ENCODE results near the gene SPDYE8. TPM values are rescaled to one million over a fixed set of nuclear protein-coding genes. Genes with fewer than 3 reads are reported as not detected.
"Not testable (repeated sequence)": the region's sequence is repeated elsewhere in the genome, so short reads cannot be mapped to it uniquely, and the experiment has no call there.

SPDYE8 gene
- total and polyA plus RNA-seq, 2 donors (not counting 1 experiment from before 2014, with no cell fraction given) = not detected

- H3K4me2 ChIP-seq (replicated peaks; ENCODE audit: low read depth, low read length, poor library complexity, severe bottlenecking) = peak overlapping the region; percentile 37
- peak overlapping the region; percentile 52 to 82 for H3K27ac ChIP-seq (ENCODE audit: low read length in 2 of 2)
- H3K27me3 Mint-ChIP-seq; H3K9me3 ChIP-seq (ENCODE audit: control extremely low read depth in 1 of 3, control insufficient read depth in 2 of 3, insufficient read depth in 1 of 3, low read length in 2 of 3); H3K4me1 Mint-ChIP-seq; CTCF ChIA-PET; H4K20me1 ChIP-seq (ENCODE audit: control insufficient read depth, insufficient read depth, low read length, poor library complexity, severe bottlenecking); H3K4me1 ChIP-seq (ENCODE audit: control insufficient read depth in 2 of 2, insufficient read depth in 2 of 2, low read length in 2 of 2); H3K79me2 ChIP-seq (ENCODE audit: control insufficient read depth, insufficient read depth, low read length); H3K36me3 ChIP-seq (replicated peaks in 1 of 2; ENCODE audit: control extremely low read depth in 1 of 2, control insufficient read depth in 1 of 2, extremely low read depth in 1 of 2, insufficient read depth in 2 of 2, low read length in 1 of 2); POLR2A ChIA-PET; intact Hi-C loops (cut with micrococcal nuclease); DNase-seq; H3K27me3 ChIP-seq (replicated peaks in 1 of 4; ENCODE audit: control extremely low read depth in 1 of 4, control insufficient read depth in 3 of 4, insufficient read depth in 4 of 4, low read length in 3 of 4); H3K9me3 Mint-ChIP-seq (ENCODE audit: insufficient read depth): not testable (repeated sequence)
- H2AFZ ChIP-seq (ENCODE audit: insufficient read depth, low read depth, low read length, poor library complexity, severe bottlenecking) = peak overlapping the region; percentile 76
- peak overlapping the region; percentile 64 for H3K9ac ChIP-seq (ENCODE audit: low read length)
- peak overlapping the region; percentile 41 to 62 (median 57) for H3K4me3 ChIP-seq (ENCODE audit: control extremely low read depth in 1 of 5, extremely low read depth in 1 of 5, insufficient read depth in 1 of 5, low read depth in 2 of 5, low read length in 4 of 5)
- H3K4me3 Mint-ChIP-seq = peak overlapping the region; percentile 97
- H3K27ac Mint-ChIP-seq = peak overlapping the region; percentile 98
- WGBS (ENCODE audit: insufficient coverage) = under 1% methylated on average over 22 of the region's 66 CpGs
- peak; percentile 83 for ATAC-seq (ENCODE audit: low read depth)
Observed at GRCh38 chr7:73005693-73006447, 23.7 kb downstream of the SPDYE8 start.

GRCh38 chr7:73005356-73005692 lies 24.2 kb downstream of the SPDYE8 start:
- H3K27ac ChIP-seq (ENCODE audit: low read length in 2 of 2) = peak overlapping the region; percentile 52 to 82

GRCh38 chr7:72997887-72998468 lies 31.6 kb downstream of the SPDYE8 start:
- H2AFZ ChIP-seq (ENCODE audit: insufficient read depth, low read depth, low read length, poor library complexity, severe bottlenecking); H3K27ac ChIP-seq (ENCODE audit: low read length in 2 of 2); H3K79me2 ChIP-seq (ENCODE audit: control insufficient read depth, insufficient read depth, low read length); DNase-seq; ATAC-seq (ENCODE audit: low read depth); H3K9me3 ChIP-seq (ENCODE audit: control extremely low read depth in 1 of 3, control insufficient read depth in 2 of 3, insufficient read depth in 1 of 3, low read length in 2 of 3); H3K4me3 Mint-ChIP-seq; intact Hi-C loops (cut with micrococcal nuclease); H3K4me1 ChIP-seq (ENCODE audit: control insufficient read depth in 2 of 2, insufficient read depth in 2 of 2, low read length in 2 of 2); H3K4me2 ChIP-seq (replicated peaks; ENCODE audit: low read depth, low read length, poor library complexity, severe bottlenecking); H3K9ac ChIP-seq (ENCODE audit: low read length); H3K27me3 ChIP-seq (replicated peaks in 1 of 4; ENCODE audit: control extremely low read depth in 1 of 4, control insufficient read depth in 3 of 4, insufficient read depth in 4 of 4, low read length in 3 of 4); H3K9me3 Mint-ChIP-seq (ENCODE audit: insufficient read depth); H4K20me1 ChIP-seq (ENCODE audit: control insufficient read depth, insufficient read depth, low read length, poor library complexity, severe bottlenecking); H3K4me1 Mint-ChIP-seq; CTCF ChIA-PET; H3K36me3 ChIP-seq (replicated peaks in 1 of 2; ENCODE audit: control extremely low read depth in 1 of 2, control insufficient read depth in 1 of 2, extremely low read depth in 1 of 2, insufficient read depth in 2 of 2, low read length in 1 of 2); H3K27me3 Mint-ChIP-seq; H3K27ac Mint-ChIP-seq; POLR2A ChIA-PET; H3K4me3 ChIP-seq (ENCODE audit: control extremely low read depth in 1 of 5, extremely low read depth in 1 of 5, insufficient read depth in 1 of 5, low read depth in 2 of 5, low read length in 4 of 5): not testable (repeated sequence)
- no CpG with 5 or more reads among the region's 11 CpGs for WGBS (ENCODE audit: insufficient coverage)

More at GRCh38 chr7:73005356-73005692, 24.2 kb downstream of the SPDYE8 start:
- Mint-ChIP-seq H3K27ac (peak overlapping the region; percentile 98), H3K4me3 (peak overlapping the region; percentile 97)
- H3K4me1 Mint-ChIP-seq; H3K27me3 Mint-ChIP-seq; H3K79me2 ChIP-seq (ENCODE audit: control insufficient read depth, insufficient read depth, low read length); H3K27me3 ChIP-seq (replicated peaks in 1 of 4; ENCODE audit: control extremely low read depth in 1 of 4, control insufficient read depth in 3 of 4, insufficient read depth in 4 of 4, low read length in 3 of 4); intact Hi-C loops (cut with micrococcal nuclease); DNase-seq; H3K4me1 ChIP-seq (ENCODE audit: control insufficient read depth in 2 of 2, insufficient read depth in 2 of 2, low read length in 2 of 2); H4K20me1 ChIP-seq (ENCODE audit: control insufficient read depth, insufficient read depth, low read length, poor library complexity, severe bottlenecking); H3K9me3 ChIP-seq (ENCODE audit: control extremely low read depth in 1 of 3, control insufficient read depth in 2 of 3, insufficient read depth in 1 of 3, low read length in 2 of 3); H3K9me3 Mint-ChIP-seq (ENCODE audit: insufficient read depth); CTCF ChIA-PET; H3K36me3 ChIP-seq (replicated peaks in 1 of 2; ENCODE audit: control extremely low read depth in 1 of 2, control insufficient read depth in 1 of 2, extremely low read depth in 1 of 2, insufficient read depth in 2 of 2, low read length in 1 of 2); POLR2A ChIA-PET: not testable (repeated sequence)
- peak overlapping the region in 4 of 5 experiments; percentile 41 to 62 (median 59) for H3K4me3 ChIP-seq (ENCODE audit: control extremely low read depth in 1 of 5, extremely low read depth in 1 of 5, insufficient read depth in 1 of 5, low read depth in 2 of 5, low read length in 4 of 5)
- H3K9ac ChIP-seq (ENCODE audit: low read length) = peak overlapping the region; percentile 64
- WGBS (ENCODE audit: insufficient coverage) = 0% methylated on average over 10 of the region's 30 CpGs
- peak overlapping the region; percentile 76 for H2AFZ ChIP-seq (ENCODE audit: insufficient read depth, low read depth, low read length, poor library complexity, severe bottlenecking)
- H3K4me2 ChIP-seq (replicated peaks; ENCODE audit: low read depth, low read length, poor library complexity, severe bottlenecking) = peak overlapping the region; percentile 37
- peak; percentile 81 for ATAC-seq (ENCODE audit: low read depth)

- H3K27me3 Mint-ChIP-seq; H3K4me1 Mint-ChIP-seq; CTCF ChIA-PET; H3K9ac ChIP-seq (ENCODE audit: low read length); H3K4me1 ChIP-seq (ENCODE audit: control insufficient read depth in 2 of 2, insufficient read depth in 2 of 2, low read length in 2 of 2); H3K4me3 ChIP-seq (ENCODE audit: control extremely low read depth in 1 of 5, extremely low read depth in 1 of 5, insufficient read depth in 1 of 5, low read depth in 2 of 5, low read length in 4 of 5); H3K27me3 ChIP-seq (replicated peaks in 1 of 4; ENCODE audit: control extremely low read depth in 1 of 4, control insufficient read depth in 3 of 4, insufficient read depth in 4 of 4, low read length in 3 of 4); DNase-seq; H3K9me3 ChIP-seq (ENCODE audit: control extremely low read depth in 1 of 3, control insufficient read depth in 2 of 3, insufficient read depth in 1 of 3, low read length in 2 of 3); H3K27ac Mint-ChIP-seq; POLR2A ChIA-PET; H3K4me2 ChIP-seq (replicated peaks; ENCODE audit: low read depth, low read length, poor library complexity, severe bottlenecking); H3K27ac ChIP-seq (ENCODE audit: low read length in 2 of 2); H3K4me3 Mint-ChIP-seq; H3K9me3 Mint-ChIP-seq (ENCODE audit: insufficient read depth); H3K79me2 ChIP-seq (ENCODE audit: control insufficient read depth, insufficient read depth, low read length); ATAC-seq (ENCODE audit: low read depth); intact Hi-C loops (cut with micrococcal nuclease); H3K36me3 ChIP-seq (replicated peaks in 1 of 2; ENCODE audit: control extremely low read depth in 1 of 2, control insufficient read depth in 1 of 2, extremely low read depth in 1 of 2, insufficient read depth in 2 of 2, low read length in 1 of 2); H4K20me1 ChIP-seq (ENCODE audit: control insufficient read depth, insufficient read depth, low read length, poor library complexity, severe bottlenecking); H2AFZ ChIP-seq (ENCODE audit: insufficient read depth, low read depth, low read length, poor library complexity, severe bottlenecking): not testable (repeated sequence)
- WGBS (ENCODE audit: insufficient coverage) = no CpG with 5 or more reads among the region's 8 CpGs
Observed at GRCh38 chr7:72997447-72997846, 32.1 kb downstream of the SPDYE8 start.
